Activated CD4-positive, CD25-positive, alpha-beta regulatory T cell (primary cell): Measurements from ENCODE around the gene ZSCAN1.
"Not testable (repeated sequence)": the region's sequence is repeated elsewhere in the genome, so short reads cannot be mapped to it uniquely, and the experiment has no call there.

ENCODE experiments used
- DNase-seq, 4 experiments: peaks; one replicate each; lab custom pipeline; 2025; lab: John Stamatoyannopoulos, UW

Gene ZSCAN1, protein sequence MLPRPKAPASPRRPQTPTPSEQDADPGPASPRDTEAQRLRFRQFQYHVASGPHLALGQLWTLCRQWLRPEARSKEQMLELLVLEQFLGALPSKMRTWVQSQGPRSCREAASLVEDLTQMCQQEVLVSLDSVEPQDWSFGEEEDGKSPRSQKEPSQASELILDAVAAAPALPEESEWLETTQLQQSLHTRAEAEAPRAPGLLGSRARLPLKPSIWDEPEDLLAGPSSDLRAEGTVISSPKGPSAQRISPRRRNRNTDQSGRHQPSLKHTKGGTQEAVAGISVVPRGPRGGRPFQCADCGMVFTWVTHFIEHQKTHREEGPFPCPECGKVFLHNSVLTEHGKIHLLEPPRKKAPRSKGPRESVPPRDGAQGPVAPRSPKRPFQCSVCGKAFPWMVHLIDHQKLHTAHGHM

DNA sequence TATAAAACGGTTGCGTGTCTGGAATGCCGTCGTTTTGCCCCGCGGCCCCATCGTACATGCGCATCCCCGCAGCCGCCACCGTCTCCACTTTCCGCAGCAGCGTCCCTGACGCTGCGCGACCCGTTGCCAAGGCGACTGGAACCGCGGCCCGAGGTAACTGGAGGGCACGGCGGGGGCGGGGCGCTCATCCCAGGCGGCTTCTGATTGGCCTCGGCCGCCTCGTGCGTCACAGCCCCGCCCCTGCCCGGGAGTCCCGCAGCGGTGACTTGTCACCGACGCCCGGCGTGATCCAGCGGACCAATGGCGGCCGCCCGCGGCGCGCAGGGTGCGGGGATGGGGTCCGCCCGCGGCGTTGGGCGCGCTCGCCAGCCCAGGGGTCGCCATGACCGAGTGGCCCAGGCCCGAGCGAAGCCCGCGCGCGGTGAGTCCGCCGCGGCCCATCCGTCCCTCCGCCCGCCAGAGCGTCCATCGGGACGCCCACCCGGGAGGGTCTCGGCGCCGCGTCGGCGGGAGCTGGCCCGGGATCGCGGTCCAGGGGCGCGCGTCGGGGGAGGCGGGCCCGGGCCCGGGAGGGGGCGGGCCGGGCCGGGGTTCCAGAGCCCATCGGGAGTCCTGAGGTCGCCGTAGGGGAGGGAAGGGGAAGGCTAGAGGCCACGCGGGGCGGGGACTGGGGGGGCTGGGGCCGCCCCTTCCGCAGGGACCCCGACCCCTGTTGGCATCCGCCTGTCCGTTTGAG lies at the start of gene ZSCAN1:
ZSCAN1 (plus strand) TSS at position 285 of the 736 bp plus-strand sequence. CDS start 3,812 bp downstream, outside the sequence.
- peak in 2 of 4 experiments; percentile 12 to 26 for DNase-seq

DNA sequence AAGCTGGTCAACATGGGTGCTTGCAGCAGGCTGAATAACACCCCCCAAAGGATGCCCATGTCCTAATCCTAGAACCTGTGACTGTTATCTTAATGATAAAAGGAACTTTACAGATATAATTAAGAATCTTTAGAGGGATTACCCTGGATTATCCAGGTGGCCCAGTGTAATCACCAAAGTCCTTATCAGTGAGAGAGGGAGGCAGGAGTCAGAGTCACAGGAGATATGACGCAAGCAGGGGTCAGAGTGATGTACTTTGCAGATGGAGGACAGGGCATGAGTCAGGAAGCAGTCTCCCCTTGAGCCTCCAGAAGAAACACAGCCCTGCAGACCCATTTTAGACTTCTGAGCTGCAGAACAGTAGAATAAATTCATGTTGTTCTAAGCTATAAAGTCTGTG lies 41.0 kb upstream of the ZSCAN1 start:
- no peak for DNase-seq

DNA sequence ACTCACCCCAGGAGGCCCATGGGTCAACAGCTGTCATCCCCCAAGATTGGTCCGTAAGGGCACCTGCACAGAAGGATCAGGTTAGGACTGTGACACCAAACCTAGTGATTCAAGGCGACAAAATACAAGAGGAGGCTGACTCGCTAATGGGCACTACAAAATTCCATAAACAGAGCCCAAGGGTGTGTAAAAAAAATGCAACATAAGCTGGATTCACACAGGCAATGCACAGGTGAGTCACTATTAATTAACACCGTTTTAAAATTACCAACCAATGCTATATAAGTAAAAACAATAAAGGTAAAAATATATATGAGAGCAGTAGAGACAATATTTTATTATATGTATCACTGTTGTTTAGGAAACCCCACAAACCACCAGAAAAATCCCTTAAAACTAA lies 33.1 kb upstream of the ZSCAN1 start:
- DNase-seq: no peak

DNA sequence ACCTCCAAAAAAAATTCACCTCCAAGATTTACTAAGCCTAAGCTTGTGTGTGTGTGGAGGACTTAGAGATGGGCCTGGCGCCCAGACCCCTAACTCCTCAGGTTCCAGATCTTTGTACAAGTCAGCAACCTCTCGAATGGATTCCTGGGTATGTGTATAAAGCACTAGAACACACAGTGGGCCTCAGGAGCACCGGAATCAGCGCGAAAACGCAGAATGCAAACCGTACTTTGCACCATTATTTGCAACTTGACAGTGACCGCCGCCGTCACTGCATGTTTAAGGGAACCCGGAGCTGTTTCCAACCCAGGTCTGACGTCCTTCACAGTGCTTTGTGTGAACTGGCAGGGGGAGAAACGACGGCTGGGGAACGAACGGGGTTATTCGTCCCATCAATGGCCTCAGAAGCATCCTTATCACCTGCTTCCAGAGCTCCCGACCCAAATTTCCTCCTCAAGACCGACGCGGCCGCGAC lies 31.9 kb upstream of the ZSCAN1 start:
- DNase-seq: no peak

DNA sequence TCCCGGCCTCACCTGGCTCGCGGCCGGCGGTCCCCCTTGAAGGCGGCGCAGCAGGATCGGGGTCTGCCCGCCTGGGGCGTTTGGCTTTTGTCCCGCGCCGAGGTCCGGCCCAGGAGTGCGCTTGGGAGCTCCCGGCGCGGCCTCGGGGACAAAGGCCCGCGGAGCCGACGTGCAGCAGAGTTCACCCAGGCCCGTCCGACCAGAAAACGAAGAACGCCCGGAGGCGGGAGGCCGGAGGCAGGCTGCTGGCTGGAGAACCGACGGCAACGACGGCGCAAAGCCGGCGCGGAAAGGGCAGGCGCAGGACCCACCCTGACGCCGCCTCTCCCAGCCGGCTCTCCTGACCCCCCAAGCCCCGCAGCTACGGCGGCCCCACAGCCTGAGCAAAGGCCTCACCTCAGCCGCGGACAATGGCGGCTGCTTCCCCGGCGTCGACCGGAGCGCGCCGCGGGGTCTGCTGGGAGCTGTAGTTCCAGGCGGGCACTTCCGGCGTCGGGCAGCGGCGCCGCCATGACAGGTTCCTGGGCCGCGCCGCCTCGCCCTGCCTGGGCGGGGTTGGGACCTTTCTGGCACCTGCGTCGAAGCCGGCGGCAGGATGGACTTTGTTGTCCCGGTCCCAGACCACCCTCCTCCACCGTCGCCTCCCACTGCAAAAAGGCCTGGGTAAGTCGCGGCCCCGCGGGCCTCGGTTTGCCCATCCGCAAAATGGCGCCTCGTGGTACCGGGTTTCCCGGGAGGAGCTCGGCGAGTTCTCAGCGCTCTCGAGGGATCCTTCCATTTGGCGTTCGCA lies 31.2 kb upstream of the ZSCAN1 start, which contains the start of gene ZNF606:
ZNF606 (minus strand) TSS at position 437 of the 790 bp plus-strand sequence. CDS start 1,501 bp downstream, outside the sequence.
- DNase-seq: peak; percentile 51 to 77 (median 68)

DNA sequence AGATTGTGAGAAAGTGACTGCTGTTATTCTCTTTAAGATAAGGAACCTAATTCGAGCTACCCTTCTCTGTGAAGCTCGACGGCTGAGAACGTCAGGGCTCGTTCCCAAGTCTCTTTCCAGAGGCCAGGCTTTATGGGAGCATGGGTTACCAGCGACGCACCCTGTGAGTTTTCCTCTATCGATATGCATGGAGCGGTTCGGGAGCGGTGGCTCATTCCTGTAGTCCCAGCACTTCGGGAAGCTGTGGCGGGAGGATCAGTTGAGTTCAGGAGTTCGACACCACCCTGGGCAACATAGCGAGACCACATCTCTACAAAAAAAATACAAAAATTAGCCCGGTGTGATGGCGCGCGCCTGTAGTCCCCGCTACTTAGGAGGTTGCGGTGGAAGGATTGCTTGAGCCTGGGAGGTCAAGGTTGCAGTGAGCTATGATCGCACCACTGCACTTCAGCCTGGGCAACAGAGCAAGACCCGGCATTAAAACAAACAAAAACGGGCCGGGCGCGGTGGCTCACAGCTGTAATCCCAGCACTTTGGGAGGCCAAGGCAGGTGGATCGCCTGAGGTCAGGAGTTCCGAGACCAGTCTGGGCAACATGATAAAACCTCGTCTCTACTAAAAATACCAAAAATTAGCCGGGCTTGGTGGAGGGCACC lies 30.5 kb upstream of the ZSCAN1 start:
- DNase-seq: no peak

DNA sequence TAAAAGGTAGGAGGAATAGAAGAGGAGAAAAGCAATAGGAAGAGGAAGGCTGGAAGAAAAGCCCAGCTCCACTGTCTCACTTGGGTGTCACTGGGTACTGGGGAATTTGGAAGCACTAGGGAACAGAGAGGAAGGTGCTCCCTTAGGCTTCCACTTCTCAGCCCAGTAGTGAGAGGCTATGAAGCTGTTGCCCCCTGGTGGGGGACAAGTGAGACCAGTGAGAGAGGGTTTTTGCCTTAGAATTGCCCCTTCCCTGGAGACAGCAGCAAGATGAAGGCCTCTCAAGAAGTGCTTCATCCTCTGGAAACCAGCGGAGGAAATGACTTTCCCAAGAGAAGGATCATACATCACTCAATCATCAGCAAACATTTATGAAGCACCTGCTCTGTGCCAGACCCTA lies 26.5 kb upstream of the ZSCAN1 start:
- DNase-seq: no peak

DNA sequence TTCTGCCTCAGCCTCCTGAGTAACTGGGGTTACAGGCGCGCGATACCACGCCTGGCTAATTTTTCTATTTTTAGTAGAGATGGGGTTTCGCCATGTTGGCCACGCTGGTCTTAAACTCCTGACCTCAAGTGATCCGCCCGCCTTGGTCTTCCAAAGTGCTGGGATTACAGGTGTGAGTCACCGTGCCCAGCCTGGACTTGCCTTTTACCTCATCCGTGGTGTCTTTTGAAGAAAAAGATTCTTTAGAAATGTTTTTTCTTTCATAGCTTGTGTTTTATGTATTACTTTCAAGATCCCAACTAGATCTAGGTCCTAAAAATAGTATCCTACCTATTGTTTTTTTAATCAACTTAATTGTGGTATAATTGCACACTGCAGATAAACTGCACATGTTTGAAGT lies 24.9 kb upstream of the ZSCAN1 start:
- not testable (repeated sequence) for DNase-seq

DNA sequence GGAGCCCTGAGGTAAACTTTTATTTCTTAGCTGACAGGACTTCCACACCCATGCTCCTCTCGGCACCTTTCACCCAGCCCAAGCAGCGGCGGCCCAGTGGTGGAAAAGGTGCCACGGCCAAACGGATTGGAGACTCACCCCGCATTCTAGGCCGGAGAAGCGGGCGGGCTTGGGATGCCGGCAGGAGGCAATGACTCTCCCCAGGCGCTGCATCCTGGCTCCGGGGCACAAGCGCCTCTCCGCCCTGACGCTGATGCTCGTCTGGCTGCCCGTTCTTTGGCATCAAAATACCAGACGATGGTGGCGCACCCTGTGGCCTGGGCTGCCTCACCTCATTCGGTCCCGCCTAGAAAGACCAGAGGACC lies 24.5 kb upstream of the ZSCAN1 start:
- DNase-seq: no peak

DNA sequence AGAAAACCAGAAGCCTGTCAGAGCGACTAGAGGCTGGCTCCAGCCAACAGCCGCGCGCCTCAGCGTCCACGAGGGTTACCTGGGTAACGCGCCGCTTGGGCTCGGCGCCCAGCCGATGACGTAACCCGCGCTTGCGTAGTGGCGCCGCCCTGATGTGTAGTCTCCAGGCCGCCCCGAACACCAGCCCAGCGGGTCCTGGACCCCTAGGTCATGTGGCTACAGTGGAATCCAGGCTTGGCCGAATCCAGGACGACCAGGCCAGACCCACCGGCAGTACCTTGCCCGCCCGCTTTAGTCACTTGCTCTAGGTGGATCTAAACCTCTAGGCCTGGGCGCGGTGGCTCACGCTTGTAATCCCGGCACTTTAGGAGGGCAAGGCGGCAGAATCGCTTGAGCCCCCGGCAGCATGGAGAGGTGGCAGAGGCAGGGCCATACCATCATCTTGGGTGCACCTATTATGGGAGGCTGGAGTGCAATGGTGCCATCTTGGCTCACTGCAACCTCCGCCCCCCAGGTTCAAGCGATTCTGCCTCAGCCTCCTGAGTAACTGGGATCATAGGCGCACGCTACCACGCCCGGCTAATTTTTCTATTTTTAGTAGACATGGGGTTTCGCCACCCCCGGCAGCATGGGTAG lies 24.0 kb upstream of the ZSCAN1 start:
- DNase-seq: peak in 3 of 4 experiments; percentile 14 to 25 (median 15)

DNA sequence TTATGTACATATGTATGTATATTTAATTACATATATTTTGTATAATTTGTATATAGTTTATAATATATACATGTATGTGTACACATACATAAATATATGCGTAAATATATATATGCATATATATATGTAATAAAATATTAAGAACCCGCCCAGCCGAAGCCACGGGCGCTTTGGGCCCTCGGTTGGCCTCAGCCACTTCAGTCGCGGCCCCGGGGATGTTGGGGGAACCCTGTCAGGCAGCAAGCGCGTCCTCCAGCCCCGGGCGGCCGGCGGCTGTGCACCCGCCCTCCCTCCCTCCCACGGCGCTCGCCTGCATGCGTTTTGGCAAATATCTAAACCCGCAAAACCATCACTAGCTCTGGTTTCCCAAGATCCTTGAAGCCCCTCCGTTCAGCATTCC lies 23.3 kb upstream of the ZSCAN1 start:
- no peak for DNase-seq

DNA sequence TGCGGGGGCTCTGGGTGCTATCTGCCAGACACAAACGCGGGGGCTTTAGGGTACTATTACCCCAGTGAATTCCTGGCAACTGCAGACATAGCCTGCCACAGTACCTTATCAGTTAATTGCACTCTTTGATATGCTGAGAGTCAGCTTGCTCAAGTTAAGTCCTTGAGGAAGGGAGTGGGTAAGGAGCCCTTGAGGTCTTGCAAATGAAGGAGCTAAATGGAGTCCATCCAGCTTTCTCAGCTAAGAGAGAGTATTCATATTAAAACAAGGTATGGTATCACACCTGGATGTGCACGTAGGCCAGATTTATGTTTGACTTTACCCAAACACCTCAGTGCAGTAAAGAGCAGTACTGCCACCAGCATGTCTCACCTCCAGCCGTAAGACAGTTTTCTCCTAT lies 19.7 kb upstream of the ZSCAN1 start:
- DNase-seq: no peak

DNA sequence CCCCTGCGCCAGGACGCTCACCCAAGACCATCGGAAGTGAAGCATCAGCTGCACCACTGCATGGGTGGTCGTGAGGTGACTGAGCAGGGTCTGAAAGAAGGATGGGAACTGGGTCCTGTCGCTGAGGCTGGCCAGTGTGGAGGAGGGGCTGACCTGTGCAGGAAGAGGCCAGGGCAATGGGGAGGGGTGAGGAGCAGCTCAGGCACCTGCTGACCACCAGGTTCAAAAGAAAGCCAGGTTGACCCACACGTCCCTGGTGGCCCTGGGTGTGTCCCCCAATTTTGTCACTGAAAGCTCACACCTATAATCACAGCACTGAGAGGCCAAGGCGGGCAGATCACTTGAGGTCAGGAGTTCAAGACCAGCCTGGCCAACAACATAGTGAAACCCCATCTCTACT lies 13.7 kb upstream of the ZSCAN1 start:
- DNase-seq: no peak

DNA sequence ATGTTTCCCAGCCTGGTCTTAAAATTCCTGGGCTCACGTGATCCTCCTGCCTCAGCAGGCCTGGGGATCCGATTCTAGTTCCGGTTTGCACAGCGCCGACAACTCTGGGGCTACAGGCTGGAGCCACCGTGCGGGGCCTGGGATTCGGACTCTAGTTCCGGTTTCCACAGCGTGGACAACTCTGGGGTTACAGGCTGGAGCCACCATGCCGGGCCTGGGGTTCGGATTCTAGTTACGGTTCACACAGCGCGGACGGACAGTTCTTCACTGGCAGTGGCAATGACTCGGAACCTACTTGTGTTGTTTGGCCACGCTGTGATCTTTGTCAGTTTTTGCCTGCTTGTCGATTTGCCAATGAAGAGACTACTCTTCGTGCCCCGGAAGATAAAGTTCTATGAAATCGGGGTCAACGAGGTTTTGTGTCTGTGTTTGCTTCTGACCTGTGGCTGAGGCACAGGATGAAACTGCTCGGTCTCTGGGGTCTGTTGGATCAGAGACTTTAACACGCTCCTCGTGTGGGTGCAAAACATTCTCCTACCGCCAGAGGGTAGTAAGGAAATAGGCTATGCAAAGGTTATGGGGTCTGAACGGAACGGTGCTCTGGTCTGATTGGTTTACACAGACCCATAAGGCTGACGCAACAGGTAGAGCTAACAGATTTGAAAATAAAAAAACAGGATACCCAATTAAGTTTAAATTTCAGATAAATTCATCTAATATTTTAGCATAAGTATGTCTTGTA lies 12.1 kb upstream of the ZSCAN1 start:
- peak in 2 of 4 experiments; percentile 4 to 7 for DNase-seq

DNA sequence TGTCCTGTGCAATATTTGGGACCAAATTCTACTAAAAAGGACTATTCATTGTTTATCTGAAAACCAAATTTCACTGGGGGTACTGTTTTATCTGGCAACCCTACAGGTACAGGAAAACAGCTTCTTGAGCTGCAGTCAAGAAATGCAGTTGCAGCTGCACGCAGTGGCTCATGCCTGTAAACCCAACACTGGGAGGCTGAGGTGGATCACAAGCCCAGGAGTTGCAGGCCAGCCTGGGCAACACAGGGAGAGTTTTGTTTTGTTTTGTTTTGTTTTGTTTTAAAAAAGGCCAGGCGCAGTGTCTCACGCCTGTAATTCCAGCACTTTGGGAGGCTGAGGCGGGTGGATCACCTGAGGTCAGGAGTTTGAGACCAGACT lies 11.6 kb upstream of the ZSCAN1 start:
- no peak for DNase-seq

DNA sequence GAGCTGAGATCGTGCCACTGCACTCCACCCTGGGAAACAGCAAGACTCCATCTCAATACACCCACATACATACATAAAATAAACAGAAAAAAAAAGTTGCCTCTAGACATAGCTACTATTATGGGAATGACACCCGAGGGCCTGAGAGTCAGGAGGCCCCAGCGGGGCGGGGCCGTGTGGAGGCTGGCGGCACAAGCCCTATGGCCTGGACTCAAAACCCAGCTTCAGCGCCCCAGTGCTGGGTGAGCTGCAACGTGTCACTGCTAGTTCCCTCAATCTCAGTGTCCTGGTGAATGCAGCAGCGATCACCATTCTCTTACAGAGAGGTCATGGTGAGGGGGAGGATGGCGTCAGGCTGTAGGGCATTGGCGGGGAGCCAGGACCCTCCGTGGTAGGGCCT lies 9.2 kb upstream of the ZSCAN1 start:
- DNase-seq: no peak

DNA sequence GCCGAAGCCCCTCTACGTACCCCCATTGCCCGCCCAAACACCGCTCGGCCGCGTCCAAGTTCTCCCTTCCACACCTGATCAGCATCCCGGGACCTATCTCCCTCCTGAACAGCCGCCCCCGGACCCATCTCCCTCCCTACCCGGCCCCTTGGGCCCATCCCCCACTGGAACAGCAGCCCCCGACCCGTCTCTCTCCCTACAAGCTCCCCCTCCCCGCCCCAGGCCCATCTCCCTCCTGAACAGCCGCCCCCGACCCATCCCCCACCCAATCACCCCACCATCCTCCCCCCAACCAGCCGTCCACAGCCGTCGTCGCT lies 610 bp downstream of the ZSCAN1 start:
- DNase-seq: no peak

DNA sequence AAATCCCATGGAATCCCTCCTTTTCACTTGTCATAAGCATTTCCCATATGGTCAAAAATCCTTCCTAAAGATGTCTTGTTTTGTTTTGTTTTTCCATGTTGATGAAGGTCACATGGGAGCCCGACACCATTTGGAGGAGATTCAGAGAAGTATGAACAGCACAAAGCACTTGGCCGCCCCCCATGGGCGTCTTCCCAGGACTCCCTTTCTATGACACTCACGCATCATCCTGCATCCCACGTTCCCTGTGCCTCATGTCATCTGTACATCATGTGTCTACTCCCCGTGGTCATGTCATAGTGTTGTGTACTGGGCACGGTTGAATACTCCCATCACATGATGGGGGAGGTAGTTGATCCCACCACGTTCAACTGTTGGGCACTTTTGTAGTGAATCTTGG lies 2.0 kb downstream of the ZSCAN1 start:
- no peak for DNase-seq

DNA sequence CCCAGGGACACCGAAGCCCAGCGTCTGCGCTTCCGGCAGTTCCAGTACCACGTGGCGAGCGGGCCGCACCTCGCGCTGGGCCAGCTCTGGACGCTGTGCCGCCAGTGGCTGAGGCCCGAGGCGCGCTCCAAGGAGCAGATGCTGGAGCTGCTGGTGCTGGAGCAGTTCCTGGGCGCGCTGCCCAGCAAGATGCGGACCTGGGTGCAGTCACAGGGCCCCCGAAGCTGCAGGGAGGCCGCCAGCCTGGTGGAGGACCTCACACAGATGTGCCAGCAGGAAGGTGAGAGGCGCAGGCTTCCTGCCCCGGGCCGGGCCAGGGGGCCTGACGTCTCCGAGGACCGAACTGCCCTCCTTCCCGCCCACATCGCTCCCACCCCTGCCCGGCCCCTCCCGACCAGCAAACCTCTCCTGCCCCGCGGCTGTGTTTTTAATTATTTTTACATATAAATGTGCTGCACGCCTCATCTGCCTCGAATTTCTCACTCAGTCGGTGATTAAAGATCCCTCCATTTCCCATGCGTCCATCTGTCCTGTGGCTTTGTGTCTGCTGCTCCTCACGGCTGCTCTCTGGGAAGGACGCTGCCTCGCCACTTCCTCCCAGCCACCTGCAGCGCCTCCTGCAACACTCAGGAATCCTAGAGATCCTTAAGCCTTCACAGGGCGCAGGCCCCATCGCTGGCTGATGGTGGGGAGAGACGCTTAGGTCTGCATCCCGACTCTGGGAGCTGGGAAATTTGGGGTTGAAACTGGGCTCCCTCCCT lies 4.3 kb downstream of the ZSCAN1 start:
- no peak for DNase-seq

DNA sequence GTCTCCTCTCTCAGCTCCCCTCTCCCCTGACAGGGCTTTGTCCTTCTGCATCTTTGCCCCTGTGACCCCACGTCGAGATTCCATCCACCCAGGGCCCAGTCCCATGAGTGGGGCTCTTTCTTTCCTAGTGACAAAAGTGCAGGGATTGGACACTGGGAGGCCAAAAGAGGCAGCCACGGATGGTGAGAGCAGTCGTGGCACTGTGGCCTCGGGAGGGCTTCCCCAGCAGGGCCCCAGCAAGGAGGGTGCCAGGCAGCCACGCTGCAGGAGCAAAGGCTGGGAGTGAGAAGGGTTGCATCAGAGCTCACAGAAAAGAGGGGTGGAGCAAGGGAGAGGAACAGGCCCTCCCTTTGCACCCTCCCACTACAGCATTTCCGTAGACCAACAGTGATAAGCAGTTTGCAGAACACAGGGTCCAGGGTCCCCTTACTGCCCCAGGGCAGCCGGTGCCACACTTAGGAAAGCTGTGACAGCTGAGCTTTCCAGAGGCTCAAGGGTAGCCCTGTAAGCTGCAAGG lies 4.9 kb downstream of the ZSCAN1 start:
- DNase-seq: no peak
